ENCODE measurements around the gene TLCD5. TPM values are rescaled to one million over a fixed set of nuclear protein-coding genes. Genes with fewer than 3 reads are reported as not detected.
A peak's percentile ranks its signal among the peaks of the same experiment; 100 is the strongest.

TLCD5 gene
- total RNA-seq, result 13.1 TPM

GRCh38 chr11:120324932-120325810, at the start of gene TLCD5:
Gene TLCD5 (plus strand): TSS chr11:120325299. CDS start chr11:120327442, 2,143 bp downstream.
- DNase-seq (ENCODE audit: low spot score) (peak; percentile 79), ATAC-seq (peak; percentile 83)
- intact Hi-C loops (cut with DNase I), result no loop called here

- intact Hi-C loops (cut with DNase I), result no loop called here
- DNase-seq (ENCODE audit: low spot score), result no peak
- ATAC-seq, result no peak
These were observed 45.6 kb upstream of the TLCD5 start for GRCh38 chr11:120279502-120279901.

- ATAC-seq (no peak), DNase-seq (ENCODE audit: low spot score) (no peak)
- intact Hi-C loops (cut with DNase I), result no loop called here
These were observed 44.5 kb upstream of the TLCD5 start for GRCh38 chr11:120280600-120281051.

- intact Hi-C loops (cut with DNase I), result no loop called here
- no peak for ATAC-seq
- no peak for DNase-seq (ENCODE audit: low spot score)
These were observed 43.8 kb upstream of the TLCD5 start for GRCh38 chr11:120281143-120281795.

- ATAC-seq (no peak), DNase-seq (ENCODE audit: low spot score) (no peak)
- intact Hi-C loops (cut with DNase I), result no loop called here
These were observed 42.0 kb upstream of the TLCD5 start for GRCh38 chr11:120283124-120283523.

- intact Hi-C loops (cut with DNase I), result no loop called here
- DNase-seq (ENCODE audit: low spot score) (no peak), ATAC-seq (no peak)
These were observed 40.8 kb upstream of the TLCD5 start for GRCh38 chr11:120284272-120284671.

GRCh38 chr11:120285256-120285655, 39.8 kb upstream of the TLCD5 start:
- ATAC-seq (no peak), DNase-seq (ENCODE audit: low spot score) (no peak)
- intact Hi-C loops (cut with DNase I), result no loop called here

GRCh38 chr11:120288021-120288420, 37.1 kb upstream of the TLCD5 start:
- DNase-seq (ENCODE audit: low spot score), result no peak
- ATAC-seq, result no peak
- intact Hi-C loops (cut with DNase I), result no loop called here

GRCh38 chr11:120289426-120289825, 35.7 kb upstream of the TLCD5 start:
- intact Hi-C loops (cut with DNase I), result no loop called here
- DNase-seq (ENCODE audit: low spot score) (no peak), ATAC-seq (no peak)

- DNase-seq (ENCODE audit: low spot score) (no peak), ATAC-seq (no peak)
- intact Hi-C loops (cut with DNase I), result no loop called here
These were observed 34.1 kb upstream of the TLCD5 start for GRCh38 chr11:120290956-120291355.

GRCh38 chr11:120293038-120293800, 31.9 kb upstream of the TLCD5 start:
- ATAC-seq (no peak), DNase-seq (ENCODE audit: low spot score) (no peak)
- intact Hi-C loops (cut with DNase I), result no loop called here

- intact Hi-C loops (cut with DNase I), result no loop called here
- no peak for DNase-seq (ENCODE audit: low spot score)
These were observed 31.0 kb upstream of the TLCD5 start for GRCh38 chr11:120294096-120294495.

GRCh38 chr11:120295099-120295498, 30.0 kb upstream of the TLCD5 start:
- ATAC-seq (no peak), DNase-seq (ENCODE audit: low spot score) (no peak)
- intact Hi-C loops (cut with DNase I), result loop anchor here (5.0 kb wide), 1 partner anchor 123 kb away; no protein-coding TSS in a partner anchor

More at GRCh38 chr11:120294096-120294495, 31.0 kb upstream of the TLCD5 start:
- no peak for ATAC-seq

GRCh38 chr11:120296554-120296953, 28.5 kb upstream of the TLCD5 start:
- intact Hi-C loops (cut with DNase I), result loop anchor here (5.0 kb wide), 1 partner anchor 124 kb away; no protein-coding TSS in a partner anchor
- DNase-seq (ENCODE audit: low spot score) (no peak), ATAC-seq (no peak)

GRCh38 chr11:120298461-120298860, 26.6 kb upstream of the TLCD5 start:
- intact Hi-C loops (cut with DNase I), result loop anchor here (5.0 kb wide), 1 partner anchor 126 kb away; no protein-coding TSS in a partner anchor
- ATAC-seq, result no peak
- no peak for DNase-seq (ENCODE audit: low spot score)

- intact Hi-C loops (cut with DNase I), result loop anchor here (5.0 kb wide), 1 partner anchor 65 kb away; no protein-coding TSS in a partner anchor
- no peak for DNase-seq (ENCODE audit: low spot score)
- peak; percentile 5 for ATAC-seq
These were observed 22.9 kb upstream of the TLCD5 start for GRCh38 chr11:120302001-120302805.

GRCh38 chr11:120303004-120303637, 22.0 kb upstream of the TLCD5 start:
- peak; percentile 80 for ATAC-seq
- intact Hi-C loops (cut with DNase I), result loop anchor here (5.0 kb wide), 1 partner anchor 66 kb away; no protein-coding TSS in a partner anchor
- DNase-seq (ENCODE audit: low spot score), result peak; percentile 72

- DNase-seq (ENCODE audit: low spot score), result no peak
- intact Hi-C loops (cut with DNase I), result loop anchor here (5.0 kb wide), 1 partner anchor 67 kb away; no protein-coding TSS in a partner anchor
- ATAC-seq, result no peak
These were observed 20.6 kb upstream of the TLCD5 start for GRCh38 chr11:120304526-120304925.

All from sciatic nerve (tissue), 2 donors.